SU-DHL-6 (cell line): ENCODE data around the gene PAPSS1.

Experiments
- EZH2phosphoT487 ChIP-seq: fragments of 200-600 bp; sonication (generic), shearing (Covaris generic); conservative IDR thresholded peaks from 2 replicates; pipeline ENCODE4 v1.6.1; 2018; ENCODE audit warnings: mild to moderate bottlenecking, antibody characterized with exemption, low read length, moderate library complexity, mixed read lengths
- TF ChIP-seq, protein P1 (sequence below): fragments of 200-600 bp; sonication (generic); IDR thresholded peaks from one replicate; pipeline ENCODE4 v1.5.1; 2017; ENCODE audit warnings: antibody characterized with exemption, mild to moderate bottlenecking, low read length, moderate library complexity; ENCODE audit not compliant: insufficient read depth, poor library complexity, severe bottlenecking

DNA sequence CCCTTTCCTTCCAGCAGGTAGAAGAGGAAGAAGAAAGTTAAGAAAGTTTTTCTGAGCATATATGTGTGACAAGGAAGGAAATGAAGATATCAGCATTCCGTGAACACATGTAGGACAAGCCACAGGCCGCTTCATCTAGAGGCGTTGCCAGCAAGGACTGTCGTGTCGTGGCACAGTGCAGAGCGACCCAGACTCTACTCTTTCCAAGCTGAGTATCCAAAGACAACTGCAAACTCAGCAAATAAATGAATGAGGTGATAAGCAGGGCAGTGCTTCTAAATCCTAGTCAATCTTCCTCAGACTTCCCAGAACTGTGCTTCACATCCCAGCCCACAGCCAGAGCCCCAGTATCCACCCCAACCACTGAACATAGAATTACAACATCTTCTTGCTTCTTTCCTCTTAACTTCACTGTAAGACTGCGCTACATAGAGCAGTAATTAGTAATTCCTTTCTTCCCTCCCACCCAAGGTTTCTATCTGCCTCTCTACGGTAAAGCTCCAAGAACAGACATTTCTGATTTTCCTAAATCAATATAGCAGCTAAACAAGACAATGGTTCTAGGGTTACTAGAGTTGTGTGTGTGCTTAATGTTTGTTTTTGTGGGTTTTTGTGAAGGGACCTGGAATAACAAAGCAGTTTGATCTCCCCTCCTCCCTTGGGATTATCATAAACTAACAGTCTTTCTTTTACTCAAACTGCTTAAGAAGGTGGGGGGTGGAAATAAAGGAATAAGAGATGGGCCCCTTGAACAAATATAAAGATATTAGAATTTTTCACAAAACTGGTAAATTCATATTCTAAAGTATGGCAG is 71.6 kb downstream of the PAPSS1 start:
- TF ChIP-seq, protein P1, sequence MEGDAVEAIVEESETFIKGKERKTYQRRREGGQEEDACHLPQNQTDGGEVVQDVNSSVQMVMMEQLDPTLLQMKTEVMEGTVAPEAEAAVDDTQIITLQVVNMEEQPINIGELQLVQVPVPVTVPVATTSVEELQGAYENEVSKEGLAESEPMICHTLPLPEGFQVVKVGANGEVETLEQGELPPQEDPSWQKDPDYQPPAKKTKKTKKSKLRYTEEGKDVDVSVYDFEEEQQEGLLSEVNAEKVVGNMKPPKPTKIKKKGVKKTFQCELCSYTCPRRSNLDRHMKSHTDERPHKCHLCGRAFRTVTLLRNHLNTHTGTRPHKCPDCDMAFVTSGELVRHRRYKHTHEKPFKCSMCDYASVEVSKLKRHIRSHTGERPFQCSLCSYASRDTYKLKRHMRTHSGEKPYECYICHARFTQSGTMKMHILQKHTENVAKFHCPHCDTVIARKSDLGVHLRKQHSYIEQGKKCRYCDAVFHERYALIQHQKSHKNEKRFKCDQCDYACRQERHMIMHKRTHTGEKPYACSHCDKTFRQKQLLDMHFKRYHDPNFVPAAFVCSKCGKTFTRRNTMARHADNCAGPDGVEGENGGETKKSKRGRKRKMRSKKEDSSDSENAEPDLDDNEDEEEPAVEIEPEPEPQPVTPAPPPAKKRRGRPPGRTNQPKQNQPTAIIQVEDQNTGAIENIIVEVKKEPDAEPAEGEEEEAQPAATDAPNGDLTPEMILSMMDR: no peak
- TF ChIP-seq EZH2phosphoT487: no peak
